GM12878 (cell line): Measurements from ENCODE around the gene AMPH. TPM values are rescaled to one million over a fixed set of nuclear protein-coding genes. Genes with fewer than 3 reads are reported as not detected.

Source experiments
- ATAC-seq: fragments of 200-7000 bp; cut with Tn5 transposase; 3 replicates; pipeline ENCODE4 v1.9.1; 2020; ENCODE audit warnings: mild to moderate bottlenecking, moderate library complexity
- BruUV-seq: library from RNA; stranded (reverse); fragments of 400-500 nt; replicated peaks from 2 replicates; lab custom pipeline; 2021; lab: Mats Ljungman, UMichigan
- CTCF ChIA-PET: fragments of 300-600 bp; sonication (Branson Sonifier 250); formaldehyde crosslinking; extraction: SDS; loops from one replicate; lab custom pipeline; 2021; ENCODE audit warnings: inconsistent platforms; lab: Yijun Ruan, JAX
- POLR2A ChIA-PET: fragments of 350-600 bp; formaldehyde crosslinking; extraction: SDS; loops from one replicate; lab custom pipeline; 2021; ENCODE audit warnings: inconsistent platforms; lab: Charles Lee
- RAD21 ChIA-PET: fragments of 300-600 bp; sonication (Branson Sonifier 250); formaldehyde crosslinking; loops from one replicate; lab custom pipeline; 2023; ENCODE audit warnings: antibody characterized with exemption; ENCODE audit not compliant: unreplicated experiment; lab: Charles Lee
- SMC1A ChIA-PET: fragments of 300-600 bp; sonication (Branson Sonifier 250); formaldehyde crosslinking; loops from one replicate; lab custom pipeline; 2023; ENCODE audit not compliant: unreplicated experiment, uncharacterized antibody; lab: Charles Lee
- DNase-seq: peaks from one replicate; pipeline ENCODE4 v3.0.0-alpha.2; 2011; ENCODE audit warnings: low read depth, low spot score
- FAIRE-seq: peaks from 3 replicates; lab custom pipeline; 2011; peaks lifted over from hg19 to GRCh38; lab: Jason Lieb, UNC
- H2AFZ ChIP-seq: 2 replicates; pipeline ENCODE4 v1.6.0; 2011; ENCODE audit warnings: low read depth, low read length, control low read depth; ENCODE audit not compliant: control insufficient read depth
- H3K27ac ChIP-seq: 2 replicates; pipeline ENCODE4 v1.5.1; 2011; ENCODE audit warnings: control low read depth; ENCODE audit not compliant: control insufficient read depth, insufficient read depth
- H3K27me3 ChIP-seq, 2 experiments: replicated peaks in 1 of 2; 2 replicates each; pipeline versions ENCODE4 v1.6.0 to v1.6.1; 2011; ENCODE audit warnings: low read length in 1 of 2; ENCODE audit not compliant: control insufficient read depth in 2 of 2, insufficient read depth in 2 of 2
- H3K36me3 ChIP-seq, 2 experiments: 2 replicates each; pipeline ENCODE4 v1.5.1; 2011; ENCODE audit warnings: low read length in 1 of 2; ENCODE audit not compliant: control insufficient read depth in 2 of 2, insufficient read depth in 2 of 2
- H3K4me1 ChIP-seq: 2 replicates; pipeline ENCODE4 v1.6.1; 2011; ENCODE audit warnings: mild to moderate bottlenecking, low read length, moderate library complexity, mixed read lengths; ENCODE audit not compliant: control insufficient read depth, insufficient read depth
- H3K4me2 ChIP-seq: 2 replicates; pipeline ENCODE4 v1.6.0; 2011; ENCODE audit warnings: control low read depth; ENCODE audit not compliant: control insufficient read depth, insufficient read depth
- H3K4me3 ChIP-seq: fragments of 200-600 bp; sonication (generic); 2 replicates; pipeline ENCODE4 v1.5.1; 2016
- H3K79me2 ChIP-seq: 2 replicates; pipeline ENCODE4 v1.6.0; 2011; ENCODE audit warnings: low read length; ENCODE audit not compliant: control insufficient read depth, insufficient read depth
- H3K9ac ChIP-seq: 2 replicates; pipeline ENCODE4 v1.8.0; 2011; ENCODE audit warnings: low read length, control low read depth, mixed read lengths; ENCODE audit not compliant: control insufficient read depth, insufficient read depth
- H3K9me3 ChIP-seq: replicated peaks from 3 replicates; pipeline ENCODE4 v1.5.1; 2011; ENCODE audit warnings: mild to moderate bottlenecking, low read length; ENCODE audit not compliant: control insufficient read depth, insufficient read depth
- H4K20me1 ChIP-seq: 2 replicates; pipeline ENCODE4 v1.6.0; 2011; ENCODE audit not compliant: control insufficient read depth, insufficient read depth
- EGR1 ChIP-seq, 2 experiments: IDR thresholded peaks; 1 replicate in 1 of 2; 2 replicates in 1 of 2; pipeline ENCODE4 v1.6.1; 2011 to 2012; ENCODE audit warnings: low read depth in 2 of 2, low read length in 2 of 2, borderline replicate concordance in 1 of 2, mild to moderate bottlenecking in 1 of 2, moderate library complexity in 1 of 2
- GATAD2B ChIP-seq: fragments of 450-650 bp; conservative IDR thresholded peaks from 2 replicates; pipeline ENCODE4 v1.6.1; 2017; ENCODE audit warnings: low read depth, mild to moderate bottlenecking, moderate library complexity
- KDM1A ChIP-seq: fragments of 200-600 bp; sonication (generic); IDR thresholded peaks from 2 replicates; pipeline ENCODE4 v1.6.1; 2016; ENCODE audit warnings: borderline replicate concordance
- PAX8 ChIP-seq: fragments of 450-650 bp; IDR thresholded peaks from 2 replicates; pipeline ENCODE4 v1.6.1; 2017; ENCODE audit warnings: mild to moderate bottlenecking, moderate library complexity
- RELA ChIP-seq: fragments of 450-650 bp; IDR thresholded peaks from 2 replicates; pipeline ENCODE4 v1.8.0; 2014; ENCODE audit warnings: borderline replicate concordance; ENCODE audit not compliant: partially characterized antibody
- STAT3 ChIP-seq: IDR thresholded peaks from 2 replicates; pipeline ENCODE4 v1.6.1; 2011; ENCODE audit warnings: low read depth, low read length, improper control_type of control experiment
- TAF1 ChIP-seq: IDR thresholded peaks from 2 replicates; pipeline ENCODE4 v1.6.1; 2011; ENCODE audit warnings: mild to moderate bottlenecking, low read depth, low read length, borderline replicate concordance
- in situ Hi-C: fragments of 300-500 bp; cut with MboI; formaldehyde crosslinking; loops from 9 replicates; pipeline ENCODE4 v1.14.3; 2018; ENCODE audit warnings: mixed read lengths
- intact Hi-C: fragments of 100-400 bp; cut with micrococcal nuclease; formaldehyde crosslinking; loops from one replicate; pipeline ENCODE4 v1.14.2; 2022; ENCODE audit not compliant: unreplicated experiment
- polyA plus RNA-seq, 11 experiments: library from polyadenylated mRNA; depleted of rRNA in 4 of 11; unstranded in 6 of 11; stranded (reverse) in 5 of 11; fragments of >200 nt; fragmentation: Nextera tagmentation in 4 of 11; fragmentation: Illumina TruSeq in 1 of 11; extraction: Ambion mirVana in 4 of 11; extraction: Trizol in 1 of 11; gene quantifications; 1 replicate in 1 of 11; 2 replicates in 10 of 11; pipeline versions ENCODE4 v1.2.1 to v1.2.3, GENCODE V29; 2011 to 2016; ENCODE audit warnings: inconsistent platforms in 2 of 11, missing spikeins in 2 of 11, low read depth in 1 of 11
- total RNA-seq, 4 experiments: library from RNA; depleted of rRNA in 3 of 4; stranded (reverse); fragments of >200 nt in 3 of 4; fragmentation: Illumina TruSeq in 1 of 4; extraction: Trizol in 1 of 4; gene quantifications; 2 replicates each; pipeline versions ENCODE4 v1.2.1 to v1.2.3, GENCODE V29; 2013 to 2021
- TF ChIP-seq, protein P1 (sequence below): fragments of 450-650 bp; IDR thresholded peaks from 2 replicates; pipeline ENCODE4 v1.6.1; 2017; ENCODE audit warnings: mild to moderate bottlenecking, low read depth, inconsistent platforms; ENCODE audit not compliant: poor library complexity, severe bottlenecking
- TF ChIP-seq, protein P2 (sequence below), 3 experiments: IDR thresholded peaks in 2 of 3; conservative IDR thresholded peaks in 1 of 3; 2 replicates each; pipeline ENCODE4 v1.5.1; 2011; ENCODE audit warnings: low read depth in 3 of 3, low read length in 3 of 3, mild to moderate bottlenecking in 3 of 3, control low read depth in 2 of 3, moderate library complexity in 2 of 3, inconsistent platforms in 1 of 3, mixed read lengths in 1 of 3; ENCODE audit not compliant: control insufficient read depth in 2 of 3, insufficient read depth in 1 of 3; ENCODE audit errors: extremely low read depth in 1 of 3
- TF ChIP-seq, protein P3 (sequence below): IDR thresholded peaks from 2 replicates; pipeline ENCODE4 v1.6.1; 2012; ENCODE audit warnings: low read length, inconsistent platforms
- TF ChIP-seq, protein P4 (sequence below): fragments of 450-650 bp; IDR thresholded peaks from 2 replicates; pipeline ENCODE4 v1.6.1; 2014; ENCODE audit warnings: mild to moderate bottlenecking
- TF ChIP-seq, protein P5 (sequence below): fragments of 450-650 bp; IDR thresholded peaks from 2 replicates; pipeline ENCODE4 v1.6.1; 2016; ENCODE audit warnings: mild to moderate bottlenecking

AMPH gene
- total and polyA plus RNA-seq, 10 of the 15 experiments (the other 5 are each of a cell fraction or from before 2014, with no cell fraction given) = 0.03 to 0.24 (median 0.08) TPM; not detected in 2

- TF ChIP-seq, protein P1, sequence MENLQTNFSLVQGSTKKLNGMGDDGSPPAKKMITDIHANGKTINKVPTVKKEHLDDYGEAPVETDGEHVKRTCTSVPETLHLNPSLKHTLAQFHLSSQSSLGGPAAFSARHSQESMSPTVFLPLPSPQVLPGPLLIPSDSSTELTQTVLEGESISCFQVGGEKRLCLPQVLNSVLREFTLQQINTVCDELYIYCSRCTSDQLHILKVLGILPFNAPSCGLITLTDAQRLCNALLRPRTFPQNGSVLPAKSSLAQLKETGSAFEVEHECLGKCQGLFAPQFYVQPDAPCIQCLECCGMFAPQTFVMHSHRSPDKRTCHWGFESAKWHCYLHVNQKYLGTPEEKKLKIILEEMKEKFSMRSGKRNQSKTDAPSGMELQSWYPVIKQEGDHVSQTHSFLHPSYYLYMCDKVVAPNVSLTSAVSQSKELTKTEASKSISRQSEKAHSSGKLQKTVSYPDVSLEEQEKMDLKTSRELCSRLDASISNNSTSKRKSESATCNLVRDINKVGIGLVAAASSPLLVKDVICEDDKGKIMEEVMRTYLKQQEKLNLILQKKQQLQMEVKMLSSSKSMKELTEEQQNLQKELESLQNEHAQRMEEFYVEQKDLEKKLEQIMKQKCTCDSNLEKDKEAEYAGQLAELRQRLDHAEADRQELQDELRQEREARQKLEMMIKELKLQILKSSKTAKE = no peak
- no peak for TF ChIP-seq EGR1 (IDR thresholded peaks at IDR 0.05; ENCODE audit: borderline replicate concordance in 1 of 2, low read depth in 2 of 2, low read length in 2 of 2)
- TF ChIP-seq, protein P2, sequence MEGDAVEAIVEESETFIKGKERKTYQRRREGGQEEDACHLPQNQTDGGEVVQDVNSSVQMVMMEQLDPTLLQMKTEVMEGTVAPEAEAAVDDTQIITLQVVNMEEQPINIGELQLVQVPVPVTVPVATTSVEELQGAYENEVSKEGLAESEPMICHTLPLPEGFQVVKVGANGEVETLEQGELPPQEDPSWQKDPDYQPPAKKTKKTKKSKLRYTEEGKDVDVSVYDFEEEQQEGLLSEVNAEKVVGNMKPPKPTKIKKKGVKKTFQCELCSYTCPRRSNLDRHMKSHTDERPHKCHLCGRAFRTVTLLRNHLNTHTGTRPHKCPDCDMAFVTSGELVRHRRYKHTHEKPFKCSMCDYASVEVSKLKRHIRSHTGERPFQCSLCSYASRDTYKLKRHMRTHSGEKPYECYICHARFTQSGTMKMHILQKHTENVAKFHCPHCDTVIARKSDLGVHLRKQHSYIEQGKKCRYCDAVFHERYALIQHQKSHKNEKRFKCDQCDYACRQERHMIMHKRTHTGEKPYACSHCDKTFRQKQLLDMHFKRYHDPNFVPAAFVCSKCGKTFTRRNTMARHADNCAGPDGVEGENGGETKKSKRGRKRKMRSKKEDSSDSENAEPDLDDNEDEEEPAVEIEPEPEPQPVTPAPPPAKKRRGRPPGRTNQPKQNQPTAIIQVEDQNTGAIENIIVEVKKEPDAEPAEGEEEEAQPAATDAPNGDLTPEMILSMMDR (IDR thresholded peaks at IDR 0.05 in 2 of 3, conservative IDR thresholded peaks at IDR 0.05 in 1 of 3; ENCODE audit: control insufficient read depth in 2 of 3, extremely low read depth in 1 of 3, insufficient read depth in 1 of 3, low read depth in 3 of 3, low read length in 3 of 3) = no peak
- TF ChIP-seq, protein P3, sequence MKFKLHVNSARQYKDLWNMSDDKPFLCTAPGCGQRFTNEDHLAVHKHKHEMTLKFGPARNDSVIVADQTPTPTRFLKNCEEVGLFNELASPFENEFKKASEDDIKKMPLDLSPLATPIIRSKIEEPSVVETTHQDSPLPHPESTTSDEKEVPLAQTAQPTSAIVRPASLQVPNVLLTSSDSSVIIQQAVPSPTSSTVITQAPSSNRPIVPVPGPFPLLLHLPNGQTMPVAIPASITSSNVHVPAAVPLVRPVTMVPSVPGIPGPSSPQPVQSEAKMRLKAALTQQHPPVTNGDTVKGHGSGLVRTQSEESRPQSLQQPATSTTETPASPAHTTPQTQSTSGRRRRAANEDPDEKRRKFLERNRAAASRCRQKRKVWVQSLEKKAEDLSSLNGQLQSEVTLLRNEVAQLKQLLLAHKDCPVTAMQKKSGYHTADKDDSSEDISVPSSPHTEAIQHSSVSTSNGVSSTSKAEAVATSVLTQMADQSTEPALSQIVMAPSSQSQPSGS = no peak
- TF ChIP-seq, all 136 proteins: peak for 0
Observed at GRCh38 chr7:38391751-38392150, 239.4 kb downstream of the AMPH start (continued).

- no peak for ATAC-seq
- FAIRE-seq = no peak
- CTCF ChIA-PET = interaction anchor here (2.4 to 6.5 kb wide), 3 partner anchors 8 to 16 kb away, joined by 9 to 45 read pairs (median 43); no protein-coding TSS in a partner anchor
Observed at GRCh38 chr7:38385682-38386081, 245.5 kb downstream of the AMPH start.

More at GRCh38 chr7:38385682-38386081, 245.5 kb downstream of the AMPH start:
- no TSS peak for BruUV-seq
- Histone ChIP-seq H3K4me1 (no peaks in the 10 kb centered on the region), H3K79me2 (no peaks in the 10 kb centered on the region), H2AFZ (no peak overlapping the region), H3K27ac (no peak overlapping the region), H3K4me2 (no peak overlapping the region), H3K36me3 (no peaks in the 10 kb centered on the region), H3K27me3 (no peaks in the 10 kb centered on the region), H3K9ac (no peak overlapping the region), H3K9me3 (no peaks in the 10 kb centered on the region), H4K20me1 (no peaks in the 10 kb centered on the region), H3K4me3 (no peak overlapping the region)
- no peak for DNase-seq
- TF ChIP-seq, protein P4, sequence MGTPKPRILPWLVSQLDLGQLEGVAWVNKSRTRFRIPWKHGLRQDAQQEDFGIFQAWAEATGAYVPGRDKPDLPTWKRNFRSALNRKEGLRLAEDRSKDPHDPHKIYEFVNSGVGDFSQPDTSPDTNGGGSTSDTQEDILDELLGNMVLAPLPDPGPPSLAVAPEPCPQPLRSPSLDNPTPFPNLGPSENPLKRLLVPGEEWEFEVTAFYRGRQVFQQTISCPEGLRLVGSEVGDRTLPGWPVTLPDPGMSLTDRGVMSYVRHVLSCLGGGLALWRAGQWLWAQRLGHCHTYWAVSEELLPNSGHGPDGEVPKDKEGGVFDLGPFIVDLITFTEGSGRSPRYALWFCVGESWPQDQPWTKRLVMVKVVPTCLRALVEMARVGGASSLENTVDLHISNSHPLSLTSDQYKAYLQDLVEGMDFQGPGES = no peak
- no peak for TF ChIP-seq RELA
- no peak for TF ChIP-seq GATAD2B
- no peak for TF ChIP-seq TAF1
- TF ChIP-seq KDM1A = no peak
- TF ChIP-seq, protein P5, sequence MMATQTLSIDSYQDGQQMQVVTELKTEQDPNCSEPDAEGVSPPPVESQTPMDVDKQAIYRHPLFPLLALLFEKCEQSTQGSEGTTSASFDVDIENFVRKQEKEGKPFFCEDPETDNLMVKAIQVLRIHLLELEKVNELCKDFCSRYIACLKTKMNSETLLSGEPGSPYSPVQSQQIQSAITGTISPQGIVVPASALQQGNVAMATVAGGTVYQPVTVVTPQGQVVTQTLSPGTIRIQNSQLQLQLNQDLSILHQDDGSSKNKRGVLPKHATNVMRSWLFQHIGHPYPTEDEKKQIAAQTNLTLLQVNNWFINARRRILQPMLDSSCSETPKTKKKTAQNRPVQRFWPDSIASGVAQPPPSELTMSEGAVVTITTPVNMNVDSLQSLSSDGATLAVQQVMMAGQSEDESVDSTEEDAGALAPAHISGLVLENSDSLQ = no peak
- no peak for TF ChIP-seq STAT3
- no peak for TF ChIP-seq PAX8
- ChIA-PET RAD21 (interaction anchor here (0.9 kb wide), 1 partner anchor 19 kb away, joined by 3 read pairs; no protein-coding TSS in a partner anchor), POLR2A (interaction anchor here (0.7 kb wide), 1 partner anchor 141 kb away, joined by 3 read pairs; no protein-coding TSS in a partner anchor), SMC1A (interaction anchor here (0.9 to 1.5 kb wide), 4 partner anchors 10 to 16 kb away, joined by 3 to 4 read pairs (median 4); no protein-coding TSS in a partner anchor)
- in situ Hi-C loops (no loop called here), intact Hi-C loops (no loop called here)
